HepG2 (cell line): ENCODE results near the gene AGO4. TPM values are rescaled to one million over a fixed set of nuclear protein-coding genes. Genes with fewer than 3 reads are reported as not detected.

Experiments used
- ATAC-seq: fragments of 200-7000 bp; cut with Tn5 transposase; 3 replicates; pipeline ENCODE4 v1.9.1; 2020; ENCODE audit warnings: mild to moderate bottlenecking, moderate library complexity
- BruUV-seq: library from RNA; stranded (reverse); fragments of 400-500 nt; replicated peaks from 2 replicates; lab custom pipeline; 2021; lab: Mats Ljungman, UMichigan
- CTCF ChIA-PET: fragments of 300-600 bp; formaldehyde crosslinking; extraction: SDS; loops from one replicate; lab custom pipeline; 2021; ENCODE audit warnings: low total read pairs, inconsistent platforms, low intra/inter-chr PET ratio; lab: Yijun Ruan, JAX
- POLR2A ChIA-PET: fragments of 350-600 bp; sonication (Branson Sonifier 250); formaldehyde crosslinking; loops from one replicate; lab custom pipeline; 2020; ENCODE audit warnings: antibody characterized with exemption, inconsistent platforms; lab: Yijun Ruan, JAX
- DNase-seq: peaks from one replicate; pipeline ENCODE4 v3.0.0-alpha.2; 2015; ENCODE audit warnings: low spot score
- FAIRE-seq: peaks from 3 replicates; lab custom pipeline; 2011; peaks lifted over from hg19 to GRCh38; lab: Jason Lieb, UNC
- H2AFZ ChIP-seq: one replicate; pipeline ENCODE4 v1.6.1; 2011; ENCODE audit warnings: low read length, inconsistent platforms
- H3K27ac ChIP-seq: fragments of 300-600 bp; 3 replicates; pipeline ENCODE4 v1.8.0; 2011; ENCODE audit warnings: mixed run types, mild to moderate bottlenecking, mixed read lengths, low read length, inconsistent platforms; ENCODE audit not compliant: insufficient read depth; ENCODE audit errors: extremely low read length
- H3K27me3 ChIP-seq, 2 experiments: fragments of 200-600 bp in 1 of 2; 2 replicates in 1 of 2; 3 replicates in 1 of 2; pipeline versions ENCODE4 v1.6.0 to v1.8.0; 2011; ENCODE audit warnings: low read length in 2 of 2, mild to moderate bottlenecking in 2 of 2, moderate library complexity in 2 of 2, inconsistent platforms in 1 of 2; ENCODE audit not compliant: insufficient read depth in 2 of 2, control insufficient read depth in 1 of 2
- H3K36me3 ChIP-seq, 2 experiments: fragments of 200-600 bp in 1 of 2; replicated peaks in 1 of 2; 2 replicates in 1 of 2; 3 replicates in 1 of 2; pipeline versions ENCODE4 v1.5.1 to v1.8.0; 2011; ENCODE audit warnings: low read length in 2 of 2, inconsistent platforms in 1 of 2; ENCODE audit not compliant: insufficient read depth in 2 of 2, control insufficient read depth in 1 of 2
- H3K4me1 ChIP-seq: 2 replicates; pipeline ENCODE4 v1.5.1; 2012; ENCODE audit warnings: low read length, inconsistent platforms; ENCODE audit not compliant: insufficient read depth
- H3K4me2 ChIP-seq: 2 replicates; pipeline ENCODE4 v1.6.0; 2011; ENCODE audit warnings: low read depth, low read length, inconsistent platforms
- H3K4me3 ChIP-seq, 3 experiments: fragments of 200-600 bp in 1 of 3; sonication (generic), shearing (Covaris generic) in 1 of 3; replicated peaks in 1 of 3; 2 replicates each; pipeline ENCODE4 v1.5.1; 2011 to 2016; ENCODE audit warnings: low read length in 3 of 3, inconsistent platforms in 2 of 3, low read depth in 2 of 3, mild to moderate bottlenecking in 2 of 3, control low read depth in 1 of 3, mixed read lengths in 1 of 3; ENCODE audit not compliant: insufficient read depth in 1 of 3
- H3K79me2 ChIP-seq: one replicate; pipeline ENCODE4 v1.6.1; 2011; ENCODE audit warnings: low read length, inconsistent platforms; ENCODE audit not compliant: insufficient read depth
- H3K9ac ChIP-seq: 2 replicates; pipeline ENCODE4 v1.6.0; 2011; ENCODE audit warnings: mild to moderate bottlenecking, low read depth, low read length, inconsistent platforms; ENCODE audit not compliant: insufficient read depth
- H3K9me3 ChIP-seq: 2 replicates; pipeline ENCODE4 v1.5.1; 2012; ENCODE audit warnings: mild to moderate bottlenecking, low read length
- H4K20me1 ChIP-seq: 2 replicates; pipeline ENCODE4 v1.6.0; 2011; ENCODE audit warnings: inconsistent platforms, mild to moderate bottlenecking, low read length, moderate library complexity; ENCODE audit not compliant: insufficient read depth
- CCDC6 ChIP-seq: sonication (generic); formaldehyde crosslinking; IDR thresholded peaks from 2 replicates; pipeline ENCODE4 v1.8.1; 2022; ENCODE audit warnings: mild to moderate bottlenecking, missing genetic modification reagents, moderate library complexity
- EED ChIP-seq: sonication (generic); formaldehyde crosslinking; IDR thresholded peaks from 2 replicates; pipeline ENCODE4 v1.5.0; 2020; ENCODE audit warnings: mild to moderate bottlenecking, missing genetic modification reagents
- ETV5 ChIP-seq: IDR thresholded peaks from 2 replicates; pipeline ENCODE4 v1.6.1; 2018; ENCODE audit warnings: missing biosample characterization, missing genetic modification reagents, inconsistent platforms, borderline replicate concordance
- GTF3A ChIP-seq: sonication (generic); formaldehyde crosslinking; conservative IDR thresholded peaks from 2 replicates; pipeline ENCODE4 v1.4.0; 2020; ENCODE audit warnings: mild to moderate bottlenecking, missing genetic modification reagents
- KAT2B ChIP-seq: fragments of 150-350 bp; IDR thresholded peaks from 2 replicates; pipeline ENCODE4 v1.6.1; 2014; ENCODE audit warnings: low read depth, low read length, borderline replicate concordance
- MEF2D ChIP-seq: sonication (generic); formaldehyde crosslinking; IDR thresholded peaks from 2 replicates; pipeline ENCODE4 v1.5.1; 2020; ENCODE audit warnings: mild to moderate bottlenecking, missing genetic modification reagents
- RFX1 ChIP-seq: fragments of 450-650 bp; IDR thresholded peaks from 2 replicates; pipeline ENCODE4 v1.6.1; 2017
- SRSF9 ChIP-seq: fragments of 200-400 bp; formaldehyde crosslinking; IDR thresholded peaks from 2 replicates; pipeline ENCODE4 v1.6.1; 2018; ENCODE audit warnings: borderline replicate concordance, mild to moderate bottlenecking, low read depth, low read length; ENCODE audit not compliant: insufficient read depth, poor library complexity, severe bottlenecking
- ZFP36L2 ChIP-seq: sonication (generic); formaldehyde crosslinking; IDR thresholded peaks from 2 replicates; pipeline ENCODE4 v1.4.0; 2020; ENCODE audit warnings: missing genetic modification reagents
- ZNF12 ChIP-seq: sonication (generic); formaldehyde crosslinking; IDR thresholded peaks from 2 replicates; pipeline ENCODE4 v1.5.0; 2020; ENCODE audit warnings: missing genetic modification reagents
- ZNF335 ChIP-seq: sonication (generic); formaldehyde crosslinking; IDR thresholded peaks from 2 replicates; pipeline ENCODE4 v1.4.0; 2020; ENCODE audit warnings: missing genetic modification reagents
- ZNF451 ChIP-seq: sonication (generic); formaldehyde crosslinking; IDR thresholded peaks from 2 replicates; pipeline ENCODE4 v1.5.0; 2020; ENCODE audit warnings: mild to moderate bottlenecking, missing genetic modification reagents
- ZNF629 ChIP-seq: sonication (generic); formaldehyde crosslinking; conservative IDR thresholded peaks from 2 replicates; pipeline ENCODE4 v1.5.0; 2020; ENCODE audit warnings: missing genetic modification reagents
- ZNF775 ChIP-seq: sonication (generic); formaldehyde crosslinking; IDR thresholded peaks from 2 replicates; pipeline ENCODE4 v1.4.0; 2020; ENCODE audit warnings: missing genetic modification reagents, mild to moderate bottlenecking, moderate library complexity, borderline replicate concordance
- WGBS: methylation state at CpG from one replicate; pipeline ENCODE4 v1.1.6; 2017; ENCODE audit warnings: low lambda C conversion rate; 5-methylcytosine and 5-hydroxymethylcytosine counted together
- in situ Hi-C: cut with HindIII; loops from 2 replicates; pipeline ENCODE4 v1.10.0; 2017; ENCODE audit warnings: low pct_unique_long_range_greater_than_20kb; ENCODE audit not compliant: extremely low pct_ligation_motif_present
- intact Hi-C: fragments of 100-400 bp; cut with micrococcal nuclease; formaldehyde crosslinking; loops from one replicate; pipeline ENCODE4 v1.10.0; 2022; ENCODE audit not compliant: unreplicated experiment
- polyA plus RNA-seq, 8 experiments: library from polyadenylated mRNA; depleted of rRNA in 3 of 8; stranded (reverse) in 7 of 8; unstranded in 1 of 8; fragments of >200 nt; fragmentation: Illumina TruSeq in 4 of 8; extraction: Trizol in 4 of 8; gene quantifications; 2 replicates each; pipeline versions ENCODE4 v1.2.1 to v1.2.3, GENCODE V29; 2011 to 2016; ENCODE audit warnings: low read depth in 4 of 8, missing spikeins in 1 of 8, mixed read lengths in 1 of 8; ENCODE audit not compliant: insufficient read depth in 1 of 8
- total RNA-seq, 5 experiments: library from RNA; depleted of rRNA; stranded (reverse); fragments of >200 nt; fragmentation: Illumina TruSeq; extraction: Trizol; gene quantifications; 2 replicates each; pipeline ENCODE4 v1.2.3, GENCODE V29; 2016; ENCODE audit warnings: low read depth in 1 of 5
- TF ChIP-seq, protein P1 (sequence below): sonication (generic); formaldehyde crosslinking; IDR thresholded peaks from 2 replicates; pipeline ENCODE4 v1.8.1; 2023; ENCODE audit warnings: mild to moderate bottlenecking, inconsistent platforms, moderate library complexity, missing genetic modification reagents, borderline replicate concordance
- TF ChIP-seq, protein P2 (sequence below): sonication (generic); formaldehyde crosslinking; IDR thresholded peaks from 2 replicates; pipeline ENCODE4 v1.5.1; 2020; ENCODE audit warnings: mild to moderate bottlenecking, missing genetic modification reagents, borderline replicate concordance
- TF ChIP-seq, protein P3 (sequence below): conservative IDR thresholded peaks from 2 replicates; pipeline ENCODE4 v1.6.1; 2018; ENCODE audit warnings: missing genetic modification reagents

AGO4 gene
- total and polyA plus RNA-seq, 2 of the 13 experiments (the other 11 are each of a cell fraction or from before 2014, with no cell fraction given) = 6.0 to 13.8 TPM

DNA sequence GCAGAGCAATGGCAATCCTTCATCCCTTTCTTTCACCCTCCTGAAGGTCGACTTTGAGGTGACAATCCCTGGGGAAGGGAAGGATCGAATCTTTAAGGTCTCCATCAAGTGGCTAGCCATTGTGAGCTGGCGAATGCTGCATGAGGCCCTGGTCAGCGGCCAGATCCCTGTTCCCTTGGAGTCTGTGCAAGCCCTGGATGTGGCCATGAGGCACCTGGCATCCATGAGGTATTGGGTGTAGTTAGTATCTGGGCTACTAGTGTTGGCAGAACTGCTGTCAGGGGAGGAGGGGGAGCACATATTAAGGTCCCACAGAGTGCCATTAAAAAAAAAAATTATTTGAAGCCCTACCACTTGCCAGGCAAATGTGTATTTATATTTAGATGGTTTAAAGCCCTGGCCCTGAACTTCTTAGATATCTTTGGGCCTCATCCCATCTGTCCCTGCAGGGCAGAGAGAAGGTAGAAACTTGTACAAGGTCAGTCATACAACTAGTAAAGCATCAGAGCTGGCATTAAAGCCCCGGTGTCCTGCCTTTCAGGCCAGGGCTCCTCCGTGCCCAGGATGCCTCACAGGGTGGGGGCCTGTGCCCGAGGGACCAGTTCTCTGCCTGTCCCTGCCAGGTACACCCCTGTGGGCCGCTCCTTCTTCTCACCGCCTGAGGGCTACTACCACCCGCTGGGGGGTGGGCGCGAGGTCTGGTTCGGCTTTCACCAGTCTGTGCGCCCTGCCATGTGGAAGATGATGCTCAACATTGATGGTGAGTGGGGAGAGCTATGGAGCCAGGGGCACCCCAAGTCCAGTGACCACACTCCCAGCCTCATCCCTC, 85.4 kb downstream of the AGO4 start:
- H4K20me1 ChIP-seq = 0 out of 2 replicates have a peak, but pooled peaks cover 6% of the 10 kb centered on the region
- H3K27me3 ChIP-seq = no peaks in the 10 kb centered on the region
- POLR2A ChIA-PET = no interaction called here
- in situ Hi-C loops = no loop called here
- CTCF ChIA-PET = no interaction called here
- H3K36me3 ChIP-seq = peaks cover 16 to 73% of the 10 kb centered on the region in 2 experiments
- BruUV-seq = no TSS peak
- FAIRE-seq (no peak), DNase-seq (no peak), ATAC-seq (no peak)
- no peak overlapping the region for H3K9ac ChIP-seq
- H3K79me2 ChIP-seq = no peaks in the 10 kb centered on the region
- 95% methylated on average over 10 of the region's 14 CpGs for WGBS
- intact Hi-C loops = no loop called here
- no peak overlapping the region for H3K27ac ChIP-seq
- no peak overlapping the region for H2AFZ ChIP-seq
- no peaks in the 10 kb centered on the region for H3K9me3 ChIP-seq
- no peak overlapping the region for H3K4me2 ChIP-seq
- H3K4me3 ChIP-seq = no peak overlapping the region
- no peaks in the 10 kb centered on the region for H3K4me1 ChIP-seq
- TF ChIP-seq ZNF335 (CRISPR knock-in tag) (no peak), KAT2B (no peak), ZNF451 (CRISPR knock-in tag) (no peak), MEF2D (CRISPR knock-in tag) (no peak), CCDC6 (CRISPR knock-in tag) (no peak), ZFP36L2 (no peak), ZNF629 (no peak), ZNF775 (CRISPR knock-in tag) (no peak), GTF3A (CRISPR knock-in tag) (no peak), RFX1 (no peak), EED (CRISPR knock-in tag) (no peak), ZNF12 (CRISPR knock-in tag) (no peak), SRSF9 (no peak), ETV5 (CRISPR knock-in tag) (no peak)
- TF ChIP-seq, protein P1, sequence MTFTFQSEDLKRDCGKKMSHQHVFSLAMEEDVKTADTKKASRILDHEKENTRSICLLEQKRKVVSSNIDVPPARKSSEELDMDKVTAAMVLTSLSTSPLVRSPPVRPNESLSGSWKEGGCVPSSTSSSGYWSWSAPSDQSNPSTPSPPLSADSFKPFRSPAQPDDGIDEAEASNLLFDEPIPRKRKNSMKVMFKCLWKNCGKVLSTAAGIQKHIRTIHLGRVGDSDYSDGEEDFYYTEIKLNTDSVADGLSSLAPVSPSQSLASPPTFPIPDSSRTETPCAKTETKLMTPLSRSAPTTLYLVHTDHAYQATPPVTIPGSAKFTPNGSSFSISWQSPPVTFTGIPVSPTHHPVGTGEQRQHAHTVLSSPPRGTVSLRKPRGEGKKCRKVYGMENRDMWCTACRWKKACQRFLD = no peak
- TF ChIP-seq, protein P2, sequence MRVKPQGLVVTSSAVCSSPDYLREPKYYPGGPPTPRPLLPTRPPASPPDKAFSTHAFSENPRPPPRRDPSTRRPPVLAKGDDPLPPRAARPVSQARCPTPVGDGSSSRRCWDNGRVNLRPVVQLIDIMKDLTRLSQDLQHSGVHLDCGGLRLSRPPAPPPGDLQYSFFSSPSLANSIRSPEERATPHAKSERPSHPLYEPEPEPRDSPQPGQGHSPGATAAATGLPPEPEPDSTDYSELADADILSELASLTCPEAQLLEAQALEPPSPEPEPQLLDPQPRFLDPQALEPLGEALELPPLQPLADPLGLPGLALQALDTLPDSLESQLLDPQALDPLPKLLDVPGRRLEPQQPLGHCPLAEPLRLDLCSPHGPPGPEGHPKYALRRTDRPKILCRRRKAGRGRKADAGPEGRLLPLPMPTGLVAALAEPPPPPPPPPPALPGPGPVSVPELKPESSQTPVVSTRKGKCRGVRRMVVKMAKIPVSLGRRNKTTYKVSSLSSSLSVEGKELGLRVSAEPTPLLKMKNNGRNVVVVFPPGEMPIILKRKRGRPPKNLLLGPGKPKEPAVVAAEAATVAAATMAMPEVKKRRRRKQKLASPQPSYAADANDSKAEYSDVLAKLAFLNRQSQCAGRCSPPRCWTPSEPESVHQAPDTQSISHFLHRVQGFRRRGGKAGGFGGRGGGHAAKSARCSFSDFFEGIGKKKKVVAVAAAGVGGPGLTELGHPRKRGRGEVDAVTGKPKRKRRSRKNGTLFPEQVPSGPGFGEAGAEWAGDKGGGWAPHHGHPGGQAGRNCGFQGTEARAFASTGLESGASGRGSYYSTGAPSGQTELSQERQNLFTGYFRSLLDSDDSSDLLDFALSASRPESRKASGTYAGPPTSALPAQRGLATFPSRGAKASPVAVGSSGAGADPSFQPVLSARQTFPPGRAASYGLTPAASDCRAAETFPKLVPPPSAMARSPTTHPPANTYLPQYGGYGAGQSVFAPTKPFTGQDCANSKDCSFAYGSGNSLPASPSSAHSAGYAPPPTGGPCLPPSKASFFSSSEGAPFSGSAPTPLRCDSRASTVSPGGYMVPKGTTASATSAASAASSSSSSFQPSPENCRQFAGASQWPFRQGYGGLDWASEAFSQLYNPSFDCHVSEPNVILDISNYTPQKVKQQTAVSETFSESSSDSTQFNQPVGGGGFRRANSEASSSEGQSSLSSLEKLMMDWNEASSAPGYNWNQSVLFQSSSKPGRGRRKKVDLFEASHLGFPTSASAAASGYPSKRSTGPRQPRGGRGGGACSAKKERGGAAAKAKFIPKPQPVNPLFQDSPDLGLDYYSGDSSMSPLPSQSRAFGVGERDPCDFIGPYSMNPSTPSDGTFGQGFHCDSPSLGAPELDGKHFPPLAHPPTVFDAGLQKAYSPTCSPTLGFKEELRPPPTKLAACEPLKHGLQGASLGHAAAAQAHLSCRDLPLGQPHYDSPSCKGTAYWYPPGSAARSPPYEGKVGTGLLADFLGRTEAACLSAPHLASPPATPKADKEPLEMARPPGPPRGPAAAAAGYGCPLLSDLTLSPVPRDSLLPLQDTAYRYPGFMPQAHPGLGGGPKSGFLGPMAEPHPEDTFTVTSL (CRISPR knock-in tag) = no peak
- TF ChIP-seq, protein P3, sequence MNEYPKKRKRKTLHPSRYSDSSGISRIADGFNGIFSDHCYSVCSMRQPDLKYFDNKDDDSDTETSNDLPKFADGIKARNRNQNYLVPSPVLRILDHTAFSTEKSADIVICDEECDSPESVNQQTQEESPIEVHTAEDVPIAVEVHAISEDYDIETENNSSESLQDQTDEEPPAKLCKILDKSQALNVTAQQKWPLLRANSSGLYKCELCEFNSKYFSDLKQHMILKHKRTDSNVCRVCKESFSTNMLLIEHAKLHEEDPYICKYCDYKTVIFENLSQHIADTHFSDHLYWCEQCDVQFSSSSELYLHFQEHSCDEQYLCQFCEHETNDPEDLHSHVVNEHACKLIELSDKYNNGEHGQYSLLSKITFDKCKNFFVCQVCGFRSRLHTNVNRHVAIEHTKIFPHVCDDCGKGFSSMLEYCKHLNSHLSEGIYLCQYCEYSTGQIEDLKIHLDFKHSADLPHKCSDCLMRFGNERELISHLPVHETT (CRISPR knock-in tag) = no peak
